ENCODE results near the gene FLOT1. TPM values are rescaled to one million over a fixed set of nuclear protein-coding genes. Genes with fewer than 3 reads are reported as not detected.

The FLOT1 gene
- total and polyA plus RNA-seq, 2 of the 4 experiments (the other 2 are of a cell fraction), result 96.2 to 162 TPM

DNA sequence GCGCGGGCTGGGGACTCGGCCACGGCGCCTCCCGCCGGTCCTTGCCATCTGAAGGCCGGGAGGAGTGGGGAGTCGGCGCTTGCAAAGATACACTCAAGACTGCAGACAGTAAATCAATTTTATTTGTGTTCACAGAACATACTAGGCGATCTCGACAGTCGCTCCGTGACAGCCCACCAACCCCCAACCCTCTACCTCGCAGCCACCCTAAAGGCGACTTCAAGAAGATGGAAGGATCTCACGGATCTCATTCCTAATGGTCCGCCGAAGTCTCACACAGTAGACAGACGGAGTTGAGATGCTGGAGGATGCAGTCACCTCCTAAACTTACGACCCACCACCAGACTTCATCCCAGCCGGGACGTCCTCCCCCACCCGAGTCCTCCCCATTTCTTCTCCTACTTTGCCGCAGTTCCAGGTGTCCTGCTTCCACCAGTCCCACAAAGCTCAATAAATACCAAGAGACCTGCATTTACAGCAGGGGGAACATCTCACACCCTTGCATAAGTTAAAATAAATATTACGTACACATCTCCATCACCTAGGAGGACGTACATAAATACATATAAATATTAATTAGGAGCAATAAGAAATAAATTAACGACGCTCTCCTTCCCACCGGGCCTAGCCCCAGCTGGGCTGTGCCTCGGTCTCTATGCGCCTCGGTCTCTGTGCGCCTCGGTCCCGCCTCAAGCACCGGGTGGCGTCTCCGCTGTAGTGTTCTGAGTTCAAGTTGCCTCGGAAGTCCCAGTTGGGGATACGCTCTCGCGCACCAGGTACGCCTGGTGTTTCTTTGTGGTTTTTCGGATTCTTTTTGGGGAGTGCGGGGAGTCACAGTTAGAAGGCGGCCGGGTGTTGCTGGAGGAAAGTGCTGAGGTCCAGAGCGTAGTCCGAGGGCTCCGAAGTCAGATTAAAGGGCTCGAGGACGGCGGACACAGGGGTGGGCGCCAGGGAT, 889 bp upstream of the FLOT1 start:
- POLR2A ChIA-PET (ENCODE audit: unreplicated experiment), result interaction anchor here (1.0 to 3.2 kb wide), 4 partner anchors 9 to 38 kb away, joined by 4 to 19 read pairs (median 8); no protein-coding TSS in a partner anchor
- Histone ChIP-seq H3K9me1 (ENCODE audit: insufficient read depth, low read length) (peaks cover 22% of the 10 kb centered on the region), H4K20me1 (ENCODE audit: insufficient read depth, low read length) (peaks cover 21% of the 10 kb centered on the region), H2AK5ac (ENCODE audit: low read depth, low read length) (peak overlapping the region; percentile 96), H3K27me3 (ENCODE audit: control insufficient read depth, insufficient read depth, low read length) (no peaks in the 10 kb centered on the region), H3K4me2 (ENCODE audit: low read depth, low read length) (peak overlapping the region; percentile 85), H3K4ac (ENCODE audit: low read depth, low read length) (peak overlapping the region; percentile 94), H2BK20ac (ENCODE audit: low read depth, low read length) (no peak overlapping the region), H4K5ac (ENCODE audit: low read depth, low read length) (peak overlapping the region; percentile 87), H2BK5ac (ENCODE audit: low read depth, low read length, poor library complexity, severe bottlenecking) (peak overlapping the region; percentile 96), H3K18ac (ENCODE audit: low read depth, low read length) (peak overlapping the region; percentile 94), H3K4me1 (ENCODE audit: control insufficient read depth, insufficient read depth, low read length) (peaks cover 23% of the 10 kb centered on the region), H4K91ac (ENCODE audit: insufficient read depth, low read depth, low read length) (peak overlapping the region; percentile 84), H2AFZ (replicated peaks; ENCODE audit: low read length, poor library complexity) (peak overlapping the region; percentile 76), H2BK15ac (ENCODE audit: low read depth, low read length) (peak overlapping the region; percentile 9; the same call in 1 of the 3 replicates), H3K9ac (ENCODE audit: low read depth, low read length) (peak overlapping the region; percentile 99), H3K9me3 (ENCODE audit: control insufficient read depth, insufficient read depth, low read length) (no peaks in the 10 kb centered on the region), H3K79me1 (ENCODE audit: low read depth in 1 of 2, low read length in 2 of 2) (peaks cover 26 to 67% of the 10 kb centered on the region in 2 experiments), H4K8ac (ENCODE audit: low read depth in 2 of 2, low read length in 2 of 2) (peak overlapping the region; percentile 87), H3K4me3 (ENCODE audit: insufficient read depth, low read depth, low read length) (peak overlapping the region; percentile 96), H2BK120ac (ENCODE audit: low read depth, low read length) (peak overlapping the region; percentile 67), H3K36me3 (ENCODE audit: control insufficient read depth, insufficient read depth, low read length) (peaks cover 37% of the 10 kb centered on the region), H3K27ac (ENCODE audit: insufficient read depth, low read length) (peak overlapping the region; percentile 98), H3K23ac (ENCODE audit: low read depth, low read length) (peak overlapping the region; percentile 99), H2AK9ac (replicated peaks; ENCODE audit: low read depth, low read length, poor library complexity) (peak overlapping the region; percentile 91), H3K56ac (ENCODE audit: extremely low read depth, insufficient read depth, low read length) (peak overlapping the region; percentile 93), H3K14ac (replicated peaks; ENCODE audit: low read depth, low read length) (peak overlapping the region; percentile 99)
- intact Hi-C loops (cut with micrococcal nuclease), result loop anchor here (1.0 to 5.0 kb wide), 5 partner anchors 9 to 344 kb away; no protein-coding TSS in a partner anchor
- WGBS, 2 experiments (ENCODE audit: extremely low coverage in 2 of 2, insufficient read length in 1 of 2), result 2% methylated on average over 10 of the region's 55 CpGs; no CpG with 5 or more reads in 1 of the 2 experiments
- CTCF ChIA-PET, result interaction anchor here (1.0 to 1.2 kb wide), 2 partner anchors 9 to 38 kb away, joined by 3 read pairs; no protein-coding TSS in a partner anchor
- ATAC-seq (ENCODE audit: low read depth) (no peak), DNase-seq (peak; percentile 33)
- TF ChIP-seq MXI1 (IDR thresholded peaks at IDR 0.05; ENCODE audit: borderline replicate concordance, low read depth, low read length) (no peak), CEBPB (IDR thresholded peaks at IDR 0.05; ENCODE audit: low read depth, low read length) (no peak), CHD1 (IDR thresholded peaks at IDR 0.05; ENCODE audit: low read depth, low read length) (peak; percentile 97), USF2 (IDR thresholded peaks at IDR 0.05; ENCODE audit: low read depth, low read length) (peak; percentile 62), NFE2L2 (IDR thresholded peaks at IDR 0.05; ENCODE audit: low read depth, low read length) (peak; percentile 4; the same call in 1 of the 2 replicates), RAD21 (IDR thresholded peaks at IDR 0.05; ENCODE audit: low read length) (no peak), RFX5 (IDR thresholded peaks at IDR 0.05; ENCODE audit: low read depth, low read length) (no peak), POLR2A (IDR thresholded peaks at IDR 0.05; ENCODE audit: low read depth, low read length) (no peak; the same call in 1 of the 2 replicates), MAFK (IDR thresholded peaks at IDR 0.05; ENCODE audit: low read depth, low read length) (no peak), FOS (IDR thresholded peaks at IDR 0.05; ENCODE audit: low read depth, low read length) (no peak; the same call in 1 of the 2 replicates), MAZ (IDR thresholded peaks at IDR 0.05; ENCODE audit: borderline replicate concordance, low read depth, low read length) (no peak), CTCF (conservative IDR thresholded peaks at IDR 0.05; ENCODE audit: low read depth, low read length) (no peak)
- TF ChIP-seq, protein P1, sequence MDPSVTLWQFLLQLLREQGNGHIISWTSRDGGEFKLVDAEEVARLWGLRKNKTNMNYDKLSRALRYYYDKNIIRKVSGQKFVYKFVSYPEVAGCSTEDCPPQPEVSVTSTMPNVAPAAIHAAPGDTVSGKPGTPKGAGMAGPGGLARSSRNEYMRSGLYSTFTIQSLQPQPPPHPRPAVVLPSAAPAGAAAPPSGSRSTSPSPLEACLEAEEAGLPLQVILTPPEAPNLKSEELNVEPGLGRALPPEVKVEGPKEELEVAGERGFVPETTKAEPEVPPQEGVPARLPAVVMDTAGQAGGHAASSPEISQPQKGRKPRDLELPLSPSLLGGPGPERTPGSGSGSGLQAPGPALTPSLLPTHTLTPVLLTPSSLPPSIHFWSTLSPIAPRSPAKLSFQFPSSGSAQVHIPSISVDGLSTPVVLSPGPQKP (IDR thresholded peaks at IDR 0.05; ENCODE audit: borderline replicate concordance, low read depth, low read length), result no peak
- BruUV-seq (replicated peaks), result no TSS peak
- in situ Hi-C loops (cut with MboI; ENCODE audit: low sequenced_read_pairs), result loop anchor here (5.0 kb wide), 3 partner anchors 39 to 334 kb away; no protein-coding TSS in a partner anchor
- dilution Hi-C loops (cut with HindIII; ENCODE audit: low sequenced_read_pairs, unreplicated experiment), result no loop called here
